WTC11 (cell line): ENCODE data around the gene TRMO.

Source experiments
- ETV6 ChIP-seq: sonication (generic); formaldehyde crosslinking; IDR thresholded peaks from 2 replicates; pipeline ENCODE4 v1.8.1; 2022; ENCODE audit warnings: mild to moderate bottlenecking, missing genetic modification reagents
- NR3C1 ChIP-seq: sonication (generic); formaldehyde crosslinking; conservative IDR thresholded peaks from 2 replicates; pipeline ENCODE4 v1.8.1; 2023; ENCODE audit warnings: low read depth, mild to moderate bottlenecking, missing genetic modification reagents
- SMAD3 ChIP-seq: sonication (generic); formaldehyde crosslinking; IDR thresholded peaks from 2 replicates; pipeline ENCODE4 v1.8.0; 2022; ENCODE audit warnings: missing genetic modification reagents, mild to moderate bottlenecking, borderline replicate concordance
- ZNF121 ChIP-seq: sonication (generic); formaldehyde crosslinking; IDR thresholded peaks from 2 replicates; pipeline ENCODE4 v1.8.0; 2023; ENCODE audit warnings: missing genetic modification reagents
- TF ChIP-seq, protein P1 (sequence below): fragments of 200-600 bp; IDR thresholded peaks from 2 replicates; pipeline ENCODE4 v1.8.0; 2022; ENCODE audit warnings: antibody characterized with exemption
- TF ChIP-seq, protein P2 (sequence below): sonication (generic); formaldehyde crosslinking; IDR thresholded peaks from 2 replicates; pipeline ENCODE4 v1.8.1; 2023; ENCODE audit warnings: mild to moderate bottlenecking, missing genetic modification reagents
- TF ChIP-seq, protein P3 (sequence below): sonication (generic); formaldehyde crosslinking; IDR thresholded peaks from 2 replicates; pipeline ENCODE4 v1.8.1; 2023; ENCODE audit warnings: mild to moderate bottlenecking, missing genetic modification reagents, borderline replicate concordance
- TF ChIP-seq, protein P4 (sequence below): sonication (generic); formaldehyde crosslinking; conservative IDR thresholded peaks from 2 replicates; pipeline ENCODE4 v1.8.1; 2022; ENCODE audit warnings: mild to moderate bottlenecking, missing genetic modification reagents

DNA sequence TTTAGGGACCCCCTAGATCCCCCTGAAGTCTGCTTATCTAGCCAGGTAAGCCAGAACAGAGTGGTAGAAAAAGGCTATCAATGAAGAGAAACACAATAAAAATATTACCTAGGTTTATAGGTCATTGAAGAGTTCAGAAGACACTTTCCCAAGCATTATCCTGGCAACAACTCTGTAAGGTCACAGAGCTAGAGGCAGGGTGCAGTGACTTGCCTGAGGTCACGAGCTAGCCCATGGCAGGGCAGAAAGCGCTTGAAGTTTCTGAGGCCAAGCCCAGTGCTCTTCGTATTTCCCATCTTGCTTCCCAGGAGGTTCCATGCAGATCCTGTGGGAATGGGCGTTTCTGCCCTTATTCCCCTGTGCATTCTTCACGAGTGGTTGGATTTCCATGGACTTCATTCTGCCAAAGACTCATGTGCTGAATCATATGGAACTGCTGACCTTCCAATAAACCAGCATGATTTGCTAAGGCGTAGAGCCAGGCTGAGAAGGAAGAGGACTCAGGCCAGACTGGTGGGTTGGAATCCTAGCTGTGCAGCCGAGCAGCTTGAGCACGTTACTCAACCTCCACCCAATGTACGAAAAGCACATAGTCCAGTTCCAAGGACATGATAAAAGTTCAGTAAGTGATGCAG is 22.1 kb downstream of the TRMO start:
- TF ChIP-seq, protein P1, sequence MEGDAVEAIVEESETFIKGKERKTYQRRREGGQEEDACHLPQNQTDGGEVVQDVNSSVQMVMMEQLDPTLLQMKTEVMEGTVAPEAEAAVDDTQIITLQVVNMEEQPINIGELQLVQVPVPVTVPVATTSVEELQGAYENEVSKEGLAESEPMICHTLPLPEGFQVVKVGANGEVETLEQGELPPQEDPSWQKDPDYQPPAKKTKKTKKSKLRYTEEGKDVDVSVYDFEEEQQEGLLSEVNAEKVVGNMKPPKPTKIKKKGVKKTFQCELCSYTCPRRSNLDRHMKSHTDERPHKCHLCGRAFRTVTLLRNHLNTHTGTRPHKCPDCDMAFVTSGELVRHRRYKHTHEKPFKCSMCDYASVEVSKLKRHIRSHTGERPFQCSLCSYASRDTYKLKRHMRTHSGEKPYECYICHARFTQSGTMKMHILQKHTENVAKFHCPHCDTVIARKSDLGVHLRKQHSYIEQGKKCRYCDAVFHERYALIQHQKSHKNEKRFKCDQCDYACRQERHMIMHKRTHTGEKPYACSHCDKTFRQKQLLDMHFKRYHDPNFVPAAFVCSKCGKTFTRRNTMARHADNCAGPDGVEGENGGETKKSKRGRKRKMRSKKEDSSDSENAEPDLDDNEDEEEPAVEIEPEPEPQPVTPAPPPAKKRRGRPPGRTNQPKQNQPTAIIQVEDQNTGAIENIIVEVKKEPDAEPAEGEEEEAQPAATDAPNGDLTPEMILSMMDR, result no peak
- TF ChIP-seq, protein P2, sequence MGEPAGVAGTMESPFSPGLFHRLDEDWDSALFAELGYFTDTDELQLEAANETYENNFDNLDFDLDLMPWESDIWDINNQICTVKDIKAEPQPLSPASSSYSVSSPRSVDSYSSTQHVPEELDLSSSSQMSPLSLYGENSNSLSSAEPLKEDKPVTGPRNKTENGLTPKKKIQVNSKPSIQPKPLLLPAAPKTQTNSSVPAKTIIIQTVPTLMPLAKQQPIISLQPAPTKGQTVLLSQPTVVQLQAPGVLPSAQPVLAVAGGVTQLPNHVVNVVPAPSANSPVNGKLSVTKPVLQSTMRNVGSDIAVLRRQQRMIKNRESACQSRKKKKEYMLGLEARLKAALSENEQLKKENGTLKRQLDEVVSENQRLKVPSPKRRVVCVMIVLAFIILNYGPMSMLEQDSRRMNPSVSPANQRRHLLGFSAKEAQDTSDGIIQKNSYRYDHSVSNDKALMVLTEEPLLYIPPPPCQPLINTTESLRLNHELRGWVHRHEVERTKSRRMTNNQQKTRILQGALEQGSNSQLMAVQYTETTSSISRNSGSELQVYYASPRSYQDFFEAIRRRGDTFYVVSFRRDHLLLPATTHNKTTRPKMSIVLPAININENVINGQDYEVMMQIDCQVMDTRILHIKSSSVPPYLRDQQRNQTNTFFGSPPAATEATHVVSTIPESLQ (CRISPR knock-in tag), result no peak
- no peak for TF ChIP-seq NR3C1 (CRISPR knock-in tag)
- TF ChIP-seq, protein P3, sequence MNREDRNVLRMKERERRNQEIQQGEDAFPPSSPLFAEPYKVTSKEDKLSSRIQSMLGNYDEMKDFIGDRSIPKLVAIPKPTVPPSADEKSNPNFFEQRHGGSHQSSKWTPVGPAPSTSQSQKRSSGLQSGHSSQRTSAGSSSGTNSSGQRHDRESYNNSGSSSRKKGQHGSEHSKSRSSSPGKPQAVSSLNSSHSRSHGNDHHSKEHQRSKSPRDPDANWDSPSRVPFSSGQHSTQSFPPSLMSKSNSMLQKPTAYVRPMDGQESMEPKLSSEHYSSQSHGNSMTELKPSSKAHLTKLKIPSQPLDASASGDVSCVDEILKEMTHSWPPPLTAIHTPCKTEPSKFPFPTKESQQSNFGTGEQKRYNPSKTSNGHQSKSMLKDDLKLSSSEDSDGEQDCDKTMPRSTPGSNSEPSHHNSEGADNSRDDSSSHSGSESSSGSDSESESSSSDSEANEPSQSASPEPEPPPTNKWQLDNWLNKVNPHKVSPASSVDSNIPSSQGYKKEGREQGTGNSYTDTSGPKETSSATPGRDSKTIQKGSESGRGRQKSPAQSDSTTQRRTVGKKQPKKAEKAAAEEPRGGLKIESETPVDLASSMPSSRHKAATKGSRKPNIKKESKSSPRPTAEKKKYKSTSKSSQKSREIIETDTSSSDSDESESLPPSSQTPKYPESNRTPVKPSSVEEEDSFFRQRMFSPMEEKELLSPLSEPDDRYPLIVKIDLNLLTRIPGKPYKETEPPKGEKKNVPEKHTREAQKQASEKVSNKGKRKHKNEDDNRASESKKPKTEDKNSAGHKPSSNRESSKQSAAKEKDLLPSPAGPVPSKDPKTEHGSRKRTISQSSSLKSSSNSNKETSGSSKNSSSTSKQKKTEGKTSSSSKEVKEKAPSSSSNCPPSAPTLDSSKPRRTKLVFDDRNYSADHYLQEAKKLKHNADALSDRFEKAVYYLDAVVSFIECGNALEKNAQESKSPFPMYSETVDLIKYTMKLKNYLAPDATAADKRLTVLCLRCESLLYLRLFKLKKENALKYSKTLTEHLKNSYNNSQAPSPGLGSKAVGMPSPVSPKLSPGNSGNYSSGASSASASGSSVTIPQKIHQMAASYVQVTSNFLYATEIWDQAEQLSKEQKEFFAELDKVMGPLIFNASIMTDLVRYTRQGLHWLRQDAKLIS (CRISPR knock-in tag), result no peak
- no peak for TF ChIP-seq ETV6 (CRISPR knock-in tag)
- no peak for TF ChIP-seq SMAD3 (CRISPR knock-in tag)
- TF ChIP-seq, protein P4, sequence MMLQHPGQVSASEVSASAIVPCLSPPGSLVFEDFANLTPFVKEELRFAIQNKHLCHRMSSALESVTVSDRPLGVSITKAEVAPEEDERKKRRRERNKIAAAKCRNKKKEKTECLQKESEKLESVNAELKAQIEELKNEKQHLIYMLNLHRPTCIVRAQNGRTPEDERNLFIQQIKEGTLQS (CRISPR knock-in tag), result no peak
- no peak for TF ChIP-seq ZNF121
